ENCODE data around the gene PUDP.

- no peak for TF ChIP-seq CTCF (IDR thresholded peaks at IDR 0.05)
- no peak for TF ChIP-seq POLR2A (IDR thresholded peaks at IDR 0.05)
Observed at GRCh38 chrX:7112071-7112470, 35.9 kb downstream of the PUDP start.

All from testis (tissue), 2 donors.